CD14-positive monocyte (primary cell): ENCODE data around the gene JAML. TPM values are rescaled to one million over a fixed set of nuclear protein-coding genes. Genes with fewer than 3 reads are reported as not detected.

ENCODE experiments used
- DNase-seq, 3 donors: peaks; one replicate each; pipeline ENCODE4 v3.0.0-alpha.2; 2011 to 2022
- H2AFZ ChIP-seq: 2 replicates; pipeline ENCODE4 v1.6.0; 2012; ENCODE audit warnings: mild to moderate bottlenecking, low read depth, low read length, inconsistent platforms; ENCODE audit not compliant: insufficient read depth, poor library complexity, severe bottlenecking
- H3K27ac ChIP-seq, 2 donors: 1 replicate in 1 of 2; 2 replicates in 1 of 2; pipeline ENCODE4 v1.5.1; 2012 to 2013; ENCODE audit warnings: low read length in 2 of 2, control low read depth in 1 of 2, inconsistent platforms in 1 of 2, low read depth in 1 of 2, mild to moderate bottlenecking in 1 of 2
- H3K27me3 ChIP-seq, 2 donors: one replicate each; pipeline versions ENCODE4 v1.6.0 to v1.6.1; 2011 to 2013; ENCODE audit warnings: low read length in 2 of 2; ENCODE audit not compliant: control insufficient read depth in 2 of 2, insufficient read depth in 2 of 2
- H3K36me3 ChIP-seq, 2 donors: replicated peaks in 1 of 2; 1 replicate in 1 of 2; 2 replicates in 1 of 2; pipeline versions ENCODE4 v1.5.1 to v1.6.1; 2012 to 2013; ENCODE audit warnings: low read length in 2 of 2, control low read depth in 1 of 2, inconsistent platforms in 1 of 2, mild to moderate bottlenecking in 1 of 2; ENCODE audit not compliant: insufficient read depth in 2 of 2, control insufficient read depth in 1 of 2
- H3K4me1 ChIP-seq, 2 donors: 1 replicate in 1 of 2; 2 replicates in 1 of 2; pipeline versions ENCODE4 v1.5.1 to v1.6.1; 2012 to 2013; ENCODE audit warnings: low read length in 2 of 2, control low read depth in 1 of 2, inconsistent platforms in 1 of 2, mild to moderate bottlenecking in 1 of 2, moderate library complexity in 1 of 2; ENCODE audit not compliant: insufficient read depth in 2 of 2, control insufficient read depth in 1 of 2
- H3K4me2 ChIP-seq: replicated peaks from 2 replicates; pipeline ENCODE3; 2012; ENCODE audit warnings: low read length, moderate library complexity, mild to moderate bottlenecking; ENCODE audit not compliant: poor library complexity, severe bottlenecking; ENCODE audit errors: extremely low read depth
- H3K4me3 ChIP-seq, 3 experiments: fragments of 200-600 bp in 1 of 3; sonication (generic) in 1 of 3; replicated peaks in 1 of 3; 1 replicate in 2 of 3; 2 replicates in 1 of 3; pipeline ENCODE4 v1.5.1; 2011 to 2013; ENCODE audit warnings: low read length in 3 of 3, mild to moderate bottlenecking in 3 of 3, control low read depth in 2 of 3, low read depth in 2 of 3, inconsistent platforms in 1 of 3, moderate library complexity in 1 of 3
- H3K79me2 ChIP-seq: 2 replicates; pipeline ENCODE4 v1.6.0; 2012; ENCODE audit warnings: mild to moderate bottlenecking, control low read depth, inconsistent platforms, low read length, moderate library complexity; ENCODE audit not compliant: insufficient read depth
- H3K9ac ChIP-seq: 2 replicates; pipeline ENCODE4 v1.6.0; 2017; ENCODE audit warnings: low read length, mild to moderate bottlenecking; ENCODE audit not compliant: insufficient read depth, poor library complexity, severe bottlenecking
- H3K9me3 ChIP-seq, 2 donors: replicated peaks in 1 of 2; 1 replicate in 1 of 2; 2 replicates in 1 of 2; pipeline versions ENCODE4 v1.5.1 to v1.6.1; 2012 to 2013; ENCODE audit warnings: low read length in 2 of 2, control low read depth in 1 of 2; ENCODE audit not compliant: control insufficient read depth in 1 of 2, insufficient read depth in 1 of 2
- H4K20me1 ChIP-seq: 2 replicates; pipeline ENCODE4 v1.6.0; 2012; ENCODE audit warnings: mild to moderate bottlenecking, low read length, control low read depth, moderate library complexity; ENCODE audit not compliant: insufficient read depth
- H3K27ac Mint-ChIP-seq, 7 donors: one replicate each; pipeline ENCODE4 v1.8.0; 2020; ENCODE audit warnings: mild to moderate bottlenecking in 7 of 7, mixed read lengths in 7 of 7, moderate library complexity in 6 of 7, inconsistent platforms in 2 of 7
- H3K27me3 Mint-ChIP-seq, 3 donors: one replicate each; pipeline ENCODE4 v1.8.0; 2021 to 2022; ENCODE audit warnings: low read depth in 3 of 3, mild to moderate bottlenecking in 3 of 3, mixed read lengths in 3 of 3, moderate library complexity in 3 of 3, inconsistent platforms in 1 of 3
- H3K36me3 Mint-ChIP-seq, 2 donors: one replicate each; pipeline ENCODE4 v1.8.0; 2020; ENCODE audit warnings: mixed read lengths in 2 of 2, inconsistent platforms in 1 of 2, mild to moderate bottlenecking in 1 of 2
- H3K4me1 Mint-ChIP-seq: one replicate; pipeline ENCODE4 v1.8.0; 2020; ENCODE audit warnings: mild to moderate bottlenecking, mixed read lengths
- H3K4me3 Mint-ChIP-seq, 2 donors: one replicate each; pipeline ENCODE4 v1.8.0; 2020; ENCODE audit warnings: mild to moderate bottlenecking in 2 of 2, mixed read lengths in 2 of 2, moderate library complexity in 1 of 2
- H3K9me3 Mint-ChIP-seq, 7 donors: one replicate each; pipeline ENCODE4 v1.8.0; 2020 to 2022; ENCODE audit warnings: mixed read lengths in 7 of 7, mild to moderate bottlenecking in 6 of 7, moderate library complexity in 6 of 7, inconsistent platforms in 2 of 7
- CTCF ChIP-seq: fragments of 200-600 bp; IDR thresholded peaks from one replicate; pipeline ENCODE4 v1.8.0; 2022; ENCODE audit warnings: antibody characterized with exemption, mild to moderate bottlenecking
- WGBS: methylation state at CpG from one replicate; pipeline ENCODE4 v1.1.5; 2013; ENCODE audit warnings: missing lambda C conversion rate; ENCODE audit not compliant: insufficient coverage; 5-methylcytosine and 5-hydroxymethylcytosine counted together
- intact Hi-C, 2 donors: fragments of 100-400 bp; cut with micrococcal nuclease; formaldehyde crosslinking; loops; one replicate each; pipeline versions ENCODE4 v1.15.0 to v1.15.1; 2023
- polyA plus RNA-seq, 3 donors: library from polyadenylated mRNA; depleted of rRNA in 1 of 3; unstranded in 2 of 3; stranded (reverse) in 1 of 3; fragments of 300-500 nt in 2 of 3; fragments of >200 nt in 1 of 3; fragmentation: Illumina TruSeq in 2 of 3; gene quantifications; 1 replicate in 2 of 3; 2 replicates in 1 of 3; pipeline ENCODE4 v1.2.3, GENCODE V29; 2012 to 2021

Gene JAML
- polyA plus RNA-seq, 3 donors, result 316 to 968 (median 748) TPM

- Mint-ChIP-seq H3K4me1 (peaks cover 4% of the 10 kb centered on the region), H3K27ac (no peak overlapping the region), H3K4me3 (no peak overlapping the region), H3K36me3 (no peaks in the 10 kb centered on the region), H3K27me3 (peaks cover 8 to 26% (median 16%) of the 10 kb centered on the region in 3 donors), H3K9me3 (peaks cover 0 to 1% (median 0%) of the 10 kb centered on the region in 7 donors)
- H3K9ac ChIP-seq, result no peak overlapping the region
- no peak for TF ChIP-seq CTCF
- 51% methylated on average over 2 of the region's 5 CpGs for WGBS
- peaks cover 0 to 7% of the 10 kb centered on the region in 2 donors for H3K27me3 ChIP-seq
- no peaks in the 10 kb centered on the region for H3K4me1 ChIP-seq
- no peaks in the 10 kb centered on the region for H3K9me3 ChIP-seq
- no peaks in the 10 kb centered on the region for H4K20me1 ChIP-seq
- intact Hi-C loops, result no loop called here
- H3K27ac ChIP-seq, result no peak overlapping the region
- H3K36me3 ChIP-seq, result no peaks in the 10 kb centered on the region
- no peaks in the 10 kb centered on the region for H3K79me2 ChIP-seq
- no peak overlapping the region for H2AFZ ChIP-seq
- H3K4me3 ChIP-seq, result no peak overlapping the region
- no peak overlapping the region for H3K4me2 ChIP-seq
- no peak for DNase-seq
Measured at GRCh38 chr11:118163494-118163893, 61.3 kb downstream of the JAML start.

DNA sequence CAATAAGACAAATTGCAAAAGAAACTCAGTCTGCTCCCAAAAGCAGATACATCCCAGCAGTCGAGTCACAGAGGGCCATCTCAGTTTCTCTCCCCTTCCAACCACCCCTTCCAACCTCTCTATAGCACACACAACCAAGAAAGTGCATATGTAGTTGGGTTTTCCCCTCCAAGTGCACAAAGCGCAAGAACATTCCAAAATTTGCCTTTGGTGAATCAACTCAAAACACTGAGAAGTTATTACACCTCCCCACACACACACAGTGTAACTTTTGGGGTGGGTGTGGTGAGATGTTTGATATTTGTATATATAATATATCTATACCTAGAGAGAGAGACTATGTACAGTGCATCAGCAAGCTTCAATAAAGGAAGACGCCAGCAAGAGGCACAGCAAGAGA, 62.0 kb downstream of the JAML start:
- Histone ChIP-seq H3K9me3 (no peaks in the 10 kb centered on the region), H2AFZ (no peak overlapping the region), H3K36me3 (no peaks in the 10 kb centered on the region), H3K79me2 (no peaks in the 10 kb centered on the region), H3K4me3 (no peak overlapping the region), H3K9ac (no peak overlapping the region), H3K27me3 (peaks cover under 1 to 13% of the 10 kb centered on the region in 2 donors), H3K4me2 (no peak overlapping the region), H3K4me1 (no peaks in the 10 kb centered on the region), H3K27ac (no peak overlapping the region), H4K20me1 (no peaks in the 10 kb centered on the region)
- Mint-ChIP-seq H3K4me1 (peaks cover 4% of the 10 kb centered on the region), H3K27ac (no peak overlapping the region), H3K4me3 (no peak overlapping the region), H3K36me3 (no peaks in the 10 kb centered on the region), H3K27me3 (peaks cover 9 to 29% (median 19%) of the 10 kb centered on the region in 3 donors), H3K9me3 (peaks cover 0 to 1% (median 0%) of the 10 kb centered on the region in 7 donors)
- intact Hi-C loops, result no loop called here
- TF ChIP-seq CTCF, result no peak
- no peak for DNase-seq
- no CpG with 5 or more reads among the region's 3 CpGs for whole genome bisulfite sequencing
